GM18861 (cell line): ENCODE data around the gene SLC16A3.

Experiments used
- ATAC-seq: cut with Tn5 transposase; IDR thresholded peaks from one replicate; pipeline ENCODE4 v1.9.1; 2021; ENCODE audit not compliant: unreplicated experiment

Gene SLC16A3

GRCh38 chr17:82221341-82221902 lies 7.4 kb upstream of the SLC16A3 start:
- ATAC-seq, result no peak

GRCh38 chr17:82222816-82223215 lies 6.0 kb upstream of the SLC16A3 start:
- no peak for ATAC-seq

- ATAC-seq, result no peak
Observed at GRCh38 chr17:82223517-82223916, 5.3 kb upstream of the SLC16A3 start.

- ATAC-seq, result no peak
Observed at GRCh38 chr17:82224666-82225065, 4.2 kb upstream of the SLC16A3 start.

GRCh38 chr17:82225368-82226029 lies 3.3 kb upstream of the SLC16A3 start:
- ATAC-seq, result no peak

- ATAC-seq, result no peak
Observed at GRCh38 chr17:82226146-82226808, 2.6 kb upstream of the SLC16A3 start.

GRCh38 chr17:82226809-82227628 lies 1.8 kb upstream of the SLC16A3 start:
- ATAC-seq, result no peak

GRCh38 chr17:82227629-82228277 lies 1.1 kb upstream of the SLC16A3 start:
- no peak for ATAC-seq

GRCh38 chr17:82228278-82228841 lies 482 bp upstream of the SLC16A3 start:
- ATAC-seq, result no peak

- ATAC-seq, result no peak
Observed at GRCh38 chr17:82229698-82230608, 1.1 kb downstream of the SLC16A3 start.

- ATAC-seq, result no peak
Observed at GRCh38 chr17:82230609-82231311, 1.9 kb downstream of the SLC16A3 start.

- no peak for ATAC-seq
Observed at GRCh38 chr17:82231312-82231561, 2.4 kb downstream of the SLC16A3 start.

GRCh38 chr17:82231562-82232321 lies 2.9 kb downstream of the SLC16A3 start:
- no peak for ATAC-seq

GRCh38 chr17:82232322-82232820 lies 3.5 kb downstream of the SLC16A3 start:
- no peak for ATAC-seq

GRCh38 chr17:82232876-82233785 lies 4.3 kb downstream of the SLC16A3 start:
- no peak for ATAC-seq

GRCh38 chr17:82234211-82235055 lies 5.6 kb downstream of the SLC16A3 start:
- no peak for ATAC-seq
